ENCODE results near the gene ZNF770. TPM values are rescaled to one million over a fixed set of nuclear protein-coding genes. Genes with fewer than 3 reads are reported as not detected.

The ZNF770 gene
- total and polyA plus RNA-seq, 9 of the 15 experiments (the other 6 are each of a cell fraction or from before 2014, with no cell fraction given) = 3.4 to 50.8 (median 40.3) TPM

DNA sequence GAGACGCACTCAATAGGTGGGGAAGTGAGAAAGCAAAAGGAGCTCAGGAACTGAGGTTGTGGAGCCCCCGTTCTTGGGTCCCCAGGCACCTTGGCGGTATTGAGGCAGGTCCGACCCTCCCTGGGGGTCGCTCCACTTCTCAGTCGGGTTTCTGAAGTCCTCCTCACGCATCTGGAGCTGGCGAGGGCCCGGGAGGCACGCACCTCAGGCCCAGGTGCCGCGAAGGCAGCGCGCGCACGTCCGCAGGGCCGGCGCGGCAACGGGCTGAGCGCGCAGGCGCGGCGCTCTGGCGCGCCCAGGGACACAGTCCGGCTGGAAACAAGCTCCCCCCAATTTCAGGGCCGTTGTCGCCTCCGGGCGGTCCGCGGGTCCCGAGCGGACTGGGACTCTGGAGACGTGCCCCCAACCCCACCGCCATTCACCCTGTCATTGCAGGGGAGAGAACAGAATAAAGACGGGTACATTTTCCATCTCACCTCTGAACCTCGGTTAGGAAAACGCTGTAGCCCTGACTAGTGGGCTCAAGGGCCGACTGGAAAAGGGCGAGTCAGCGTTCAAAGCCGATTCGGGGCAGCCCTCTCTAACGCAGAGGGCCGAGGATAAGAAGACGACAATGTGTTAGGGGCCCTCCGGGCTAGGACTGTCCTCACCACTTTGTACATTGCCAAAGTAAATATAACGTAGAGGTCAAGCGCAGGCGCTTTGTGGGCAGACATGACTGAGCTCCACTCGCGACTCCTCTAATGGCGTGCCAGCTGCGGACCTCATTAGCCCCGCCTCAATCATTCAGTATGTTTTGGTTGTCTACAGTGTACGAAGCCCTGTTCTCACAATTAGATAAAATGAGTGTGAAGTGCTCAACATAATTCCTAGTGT lies at the start of gene ZNF770 (continued):
- TF ChIP-seq ZNF274 (IDR thresholded peaks at IDR 0.05; ENCODE audit: borderline replicate concordance, low read depth, low read length) = no peak
- TF ChIP-seq, protein P1, sequence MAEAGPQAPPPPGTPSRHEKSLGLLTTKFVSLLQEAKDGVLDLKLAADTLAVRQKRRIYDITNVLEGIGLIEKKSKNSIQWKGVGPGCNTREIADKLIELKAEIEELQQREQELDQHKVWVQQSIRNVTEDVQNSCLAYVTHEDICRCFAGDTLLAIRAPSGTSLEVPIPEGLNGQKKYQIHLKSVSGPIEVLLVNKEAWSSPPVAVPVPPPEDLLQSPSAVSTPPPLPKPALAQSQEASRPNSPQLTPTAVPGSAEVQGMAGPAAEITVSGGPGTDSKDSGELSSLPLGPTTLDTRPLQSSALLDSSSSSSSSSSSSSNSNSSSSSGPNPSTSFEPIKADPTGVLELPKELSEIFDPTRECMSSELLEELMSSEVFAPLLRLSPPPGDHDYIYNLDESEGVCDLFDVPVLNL (CRISPR knock-in tag; IDR thresholded peaks at IDR 0.05; ENCODE audit: low read depth) = 0 out of 2 replicates have a peak, but pooled peaks have one; percentile 62
- no peak for TF ChIP-seq ZNF586 (CRISPR knock-in tag; conservative IDR thresholded peaks at IDR 0.05)
- peak; percentile 71 for TF ChIP-seq CBX1 (IDR thresholded peaks at IDR 0.05; ENCODE audit: low read depth)
- TF ChIP-seq CREBBP (IDR thresholded peaks at IDR 0.05; ENCODE audit: low read depth, low read length) = no peak
- peak; percentile 27; the same call in 1 of the 2 replicates for TF ChIP-seq THRAP3 (IDR thresholded peaks at IDR 0.05; ENCODE audit: borderline replicate concordance)
- no peak for TF ChIP-seq ZNF778 (CRISPR knock-in tag; IDR thresholded peaks at IDR 0.05)
- TF ChIP-seq, protein P2, sequence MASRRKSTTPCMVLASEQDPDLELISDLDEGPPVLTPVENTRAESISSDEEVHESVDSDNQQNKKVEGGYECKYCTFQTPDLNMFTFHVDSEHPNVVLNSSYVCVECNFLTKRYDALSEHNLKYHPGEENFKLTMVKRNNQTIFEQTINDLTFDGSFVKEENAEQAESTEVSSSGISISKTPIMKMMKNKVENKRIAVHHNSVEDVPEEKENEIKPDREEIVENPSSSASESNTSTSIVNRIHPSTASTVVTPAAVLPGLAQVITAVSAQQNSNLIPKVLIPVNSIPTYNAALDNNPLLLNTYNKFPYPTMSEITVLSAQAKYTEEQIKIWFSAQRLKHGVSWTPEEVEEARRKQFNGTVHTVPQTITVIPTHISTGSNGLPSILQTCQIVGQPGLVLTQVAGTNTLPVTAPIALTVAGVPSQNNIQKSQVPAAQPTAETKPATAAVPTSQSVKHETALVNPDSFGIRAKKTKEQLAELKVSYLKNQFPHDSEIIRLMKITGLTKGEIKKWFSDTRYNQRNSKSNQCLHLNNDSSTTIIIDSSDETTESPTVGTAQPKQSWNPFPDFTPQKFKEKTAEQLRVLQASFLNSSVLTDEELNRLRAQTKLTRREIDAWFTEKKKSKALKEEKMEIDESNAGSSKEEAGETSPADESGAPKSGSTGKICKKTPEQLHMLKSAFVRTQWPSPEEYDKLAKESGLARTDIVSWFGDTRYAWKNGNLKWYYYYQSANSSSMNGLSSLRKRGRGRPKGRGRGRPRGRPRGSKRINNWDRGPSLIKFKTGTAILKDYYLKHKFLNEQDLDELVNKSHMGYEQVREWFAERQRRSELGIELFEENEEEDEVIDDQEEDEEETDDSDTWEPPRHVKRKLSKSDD (conservative IDR thresholded peaks at IDR 0.05; ENCODE audit: low read length) = peak; percentile 64; the same call in 1 of the 2 replicates
- TF ChIP-seq, protein P3, sequence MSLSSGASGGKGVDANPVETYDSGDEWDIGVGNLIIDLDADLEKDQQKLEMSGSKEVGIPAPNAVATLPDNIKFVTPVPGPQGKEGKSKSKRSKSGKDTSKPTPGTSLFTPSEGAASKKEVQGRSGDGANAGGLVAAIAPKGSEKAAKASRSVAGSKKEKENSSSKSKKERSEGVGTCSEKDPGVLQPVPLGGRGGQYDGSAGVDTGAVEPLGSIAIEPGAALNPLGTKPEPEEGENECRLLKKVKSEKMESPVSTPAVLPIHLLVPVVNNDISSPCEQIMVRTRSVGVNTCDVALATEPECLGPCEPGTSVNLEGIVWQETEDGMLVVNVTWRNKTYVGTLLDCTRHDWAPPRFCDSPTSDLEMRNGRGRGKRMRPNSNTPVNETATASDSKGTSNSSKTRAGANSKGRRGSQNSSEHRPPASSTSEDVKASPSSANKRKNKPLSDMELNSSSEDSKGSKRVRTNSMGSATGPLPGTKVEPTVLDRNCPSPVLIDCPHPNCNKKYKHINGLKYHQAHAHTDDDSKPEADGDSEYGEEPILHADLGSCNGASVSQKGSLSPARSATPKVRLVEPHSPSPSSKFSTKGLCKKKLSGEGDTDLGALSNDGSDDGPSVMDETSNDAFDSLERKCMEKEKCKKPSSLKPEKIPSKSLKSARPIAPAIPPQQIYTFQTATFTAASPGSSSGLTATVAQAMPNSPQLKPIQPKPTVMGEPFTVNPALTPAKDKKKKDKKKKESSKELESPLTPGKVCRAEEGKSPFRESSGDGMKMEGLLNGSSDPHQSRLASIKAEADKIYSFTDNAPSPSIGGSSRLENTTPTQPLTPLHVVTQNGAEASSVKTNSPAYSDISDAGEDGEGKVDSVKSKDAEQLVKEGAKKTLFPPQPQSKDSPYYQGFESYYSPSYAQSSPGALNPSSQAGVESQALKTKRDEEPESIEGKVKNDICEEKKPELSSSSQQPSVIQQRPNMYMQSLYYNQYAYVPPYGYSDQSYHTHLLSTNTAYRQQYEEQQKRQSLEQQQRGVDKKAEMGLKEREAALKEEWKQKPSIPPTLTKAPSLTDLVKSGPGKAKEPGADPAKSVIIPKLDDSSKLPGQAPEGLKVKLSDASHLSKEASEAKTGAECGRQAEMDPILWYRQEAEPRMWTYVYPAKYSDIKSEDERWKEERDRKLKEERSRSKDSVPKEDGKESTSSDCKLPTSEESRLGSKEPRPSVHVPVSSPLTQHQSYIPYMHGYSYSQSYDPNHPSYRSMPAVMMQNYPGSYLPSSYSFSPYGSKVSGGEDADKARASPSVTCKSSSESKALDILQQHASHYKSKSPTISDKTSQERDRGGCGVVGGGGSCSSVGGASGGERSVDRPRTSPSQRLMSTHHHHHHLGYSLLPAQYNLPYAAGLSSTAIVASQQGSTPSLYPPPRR (CRISPR knock-in tag; IDR thresholded peaks at IDR 0.05; ENCODE audit: borderline replicate concordance) = no peak
- TF ChIP-seq EGR1 (conservative IDR thresholded peaks at IDR 0.05) = no peak
- TF ChIP-seq, protein P4, sequence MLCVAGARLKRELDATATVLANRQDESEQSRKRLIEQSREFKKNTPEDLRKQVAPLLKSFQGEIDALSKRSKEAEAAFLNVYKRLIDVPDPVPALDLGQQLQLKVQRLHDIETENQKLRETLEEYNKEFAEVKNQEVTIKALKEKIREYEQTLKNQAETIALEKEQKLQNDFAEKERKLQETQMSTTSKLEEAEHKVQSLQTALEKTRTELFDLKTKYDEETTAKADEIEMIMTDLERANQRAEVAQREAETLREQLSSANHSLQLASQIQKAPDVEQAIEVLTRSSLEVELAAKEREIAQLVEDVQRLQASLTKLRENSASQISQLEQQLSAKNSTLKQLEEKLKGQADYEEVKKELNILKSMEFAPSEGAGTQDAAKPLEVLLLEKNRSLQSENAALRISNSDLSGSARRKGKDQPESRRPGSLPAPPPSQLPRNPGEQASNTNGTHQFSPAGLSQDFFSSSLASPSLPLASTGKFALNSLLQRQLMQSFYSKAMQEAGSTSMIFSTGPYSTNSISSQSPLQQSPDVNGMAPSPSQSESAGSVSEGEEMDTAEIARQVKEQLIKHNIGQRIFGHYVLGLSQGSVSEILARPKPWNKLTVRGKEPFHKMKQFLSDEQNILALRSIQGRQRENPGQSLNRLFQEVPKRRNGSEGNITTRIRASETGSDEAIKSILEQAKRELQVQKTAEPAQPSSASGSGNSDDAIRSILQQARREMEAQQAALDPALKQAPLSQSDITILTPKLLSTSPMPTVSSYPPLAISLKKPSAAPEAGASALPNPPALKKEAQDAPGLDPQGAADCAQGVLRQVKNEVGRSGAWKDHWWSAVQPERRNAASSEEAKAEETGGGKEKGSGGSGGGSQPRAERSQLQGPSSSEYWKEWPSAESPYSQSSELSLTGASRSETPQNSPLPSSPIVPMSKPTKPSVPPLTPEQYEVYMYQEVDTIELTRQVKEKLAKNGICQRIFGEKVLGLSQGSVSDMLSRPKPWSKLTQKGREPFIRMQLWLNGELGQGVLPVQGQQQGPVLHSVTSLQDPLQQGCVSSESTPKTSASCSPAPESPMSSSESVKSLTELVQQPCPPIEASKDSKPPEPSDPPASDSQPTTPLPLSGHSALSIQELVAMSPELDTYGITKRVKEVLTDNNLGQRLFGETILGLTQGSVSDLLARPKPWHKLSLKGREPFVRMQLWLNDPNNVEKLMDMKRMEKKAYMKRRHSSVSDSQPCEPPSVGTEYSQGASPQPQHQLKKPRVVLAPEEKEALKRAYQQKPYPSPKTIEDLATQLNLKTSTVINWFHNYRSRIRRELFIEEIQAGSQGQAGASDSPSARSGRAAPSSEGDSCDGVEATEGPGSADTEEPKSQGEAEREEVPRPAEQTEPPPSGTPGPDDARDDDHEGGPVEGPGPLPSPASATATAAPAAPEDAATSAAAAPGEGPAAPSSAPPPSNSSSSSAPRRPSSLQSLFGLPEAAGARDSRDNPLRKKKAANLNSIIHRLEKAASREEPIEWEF (CRISPR knock-in tag; IDR thresholded peaks at IDR 0.05) = peak; percentile 74; the same call in 1 of the 2 replicates

All from K562 (cell line).